Hippocampal formation (tissue), 2 donors: ENCODE measurements around the gene MPEG1.

Source experiments
- DNase-seq, 2 donors: peaks; one replicate each; lab custom pipeline; 2025; lab: John Stamatoyannopoulos, UW

The MPEG1 gene

DNA sequence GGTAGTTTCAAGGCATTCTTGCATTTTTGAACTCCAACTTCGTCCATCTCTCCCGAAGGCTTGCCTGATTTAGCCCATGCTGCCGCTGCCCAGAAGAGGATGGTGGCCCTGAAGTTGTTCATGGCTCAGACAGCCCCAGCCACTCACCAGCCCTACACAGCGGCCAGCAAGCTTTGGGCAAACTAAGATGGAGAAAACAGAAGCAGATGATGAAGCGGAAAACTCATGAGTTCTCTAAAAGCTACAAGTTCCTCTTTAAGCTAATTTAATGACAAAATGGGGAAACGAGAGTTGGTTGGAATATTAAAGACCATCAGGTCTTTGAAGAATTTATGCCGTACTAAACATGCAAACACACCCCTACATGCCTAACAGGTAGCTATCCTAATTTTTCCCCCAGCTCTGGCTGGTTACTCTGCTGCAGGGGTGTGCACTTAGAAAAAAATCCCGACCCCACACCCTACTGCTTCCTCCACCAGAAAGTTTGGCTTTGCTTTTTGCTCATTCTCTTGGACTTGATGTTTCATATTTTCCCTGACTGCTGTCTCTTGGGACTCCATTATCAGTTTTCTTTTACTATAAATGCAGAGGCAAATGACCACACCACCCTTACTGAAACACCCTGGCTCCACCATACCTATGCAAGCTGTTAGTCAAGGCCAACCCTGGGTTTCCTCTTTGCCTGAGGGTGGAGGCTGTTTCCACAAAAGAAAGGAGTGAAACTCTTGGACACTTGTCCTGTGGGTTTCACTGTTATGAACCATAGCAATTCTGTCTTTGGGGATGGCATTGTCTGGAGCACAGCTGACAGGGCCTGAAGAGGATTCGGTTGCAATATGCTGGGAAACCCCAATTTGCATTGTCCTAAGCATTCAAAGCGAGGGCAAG is at the start of gene MPEG1:
TSS of gene MPEG1 (minus strand) at position 184 of the 888 bp plus-strand sequence. CDS start at position 122, 62 bp downstream.
- no peak for DNase-seq

- DNase-seq, result no peak
Measured at GRCh38 chr11:59262177-59262818, 49.6 kb upstream of the MPEG1 start.

GRCh38 chr11:59261150-59261549 is 48.4 kb upstream of the MPEG1 start:
- no peak for DNase-seq

- no peak for DNase-seq
Measured at GRCh38 chr11:59259867-59260475, 47.2 kb upstream of the MPEG1 start.

DNA sequence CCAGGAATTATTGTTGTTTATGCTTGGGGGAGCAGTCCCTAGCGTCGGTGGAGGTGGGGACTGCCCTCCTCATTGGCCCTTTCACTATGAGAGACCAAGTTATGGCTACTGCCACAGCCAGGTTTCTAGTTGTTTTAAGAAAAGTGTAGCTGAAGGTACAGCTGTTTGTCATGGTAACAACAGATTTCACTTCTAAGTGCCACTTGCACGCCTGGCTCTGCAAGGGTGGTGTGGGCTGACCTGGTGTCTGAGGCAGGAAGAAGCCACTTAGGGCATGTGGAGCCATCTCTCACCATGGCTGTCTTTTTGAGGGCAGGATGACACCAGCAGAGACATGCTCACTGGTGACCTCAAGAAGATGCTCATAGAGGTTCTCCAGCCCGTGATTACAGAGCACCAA is 46.3 kb upstream of the MPEG1 start:
- no peak for DNase-seq

DNA sequence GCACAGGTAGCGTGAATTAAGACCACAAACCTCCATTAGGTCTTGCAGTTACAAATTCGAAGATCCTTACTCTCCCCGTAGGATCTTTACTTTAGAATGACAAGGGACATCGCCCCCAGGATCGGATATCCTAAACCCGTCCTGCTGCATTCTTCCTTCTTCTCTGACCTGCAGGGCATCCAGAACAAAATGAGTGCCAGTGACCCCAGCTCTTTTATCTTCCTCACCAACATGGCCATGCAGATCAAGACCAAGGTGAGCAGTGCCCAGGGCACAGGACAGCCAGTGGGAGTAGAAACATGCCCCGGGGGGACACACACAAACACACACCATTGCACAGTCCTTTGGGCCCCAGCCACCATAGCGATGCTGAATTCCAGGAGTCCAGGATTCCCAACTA is 42.6 kb upstream of the MPEG1 start:
- no peak for DNase-seq

DNA sequence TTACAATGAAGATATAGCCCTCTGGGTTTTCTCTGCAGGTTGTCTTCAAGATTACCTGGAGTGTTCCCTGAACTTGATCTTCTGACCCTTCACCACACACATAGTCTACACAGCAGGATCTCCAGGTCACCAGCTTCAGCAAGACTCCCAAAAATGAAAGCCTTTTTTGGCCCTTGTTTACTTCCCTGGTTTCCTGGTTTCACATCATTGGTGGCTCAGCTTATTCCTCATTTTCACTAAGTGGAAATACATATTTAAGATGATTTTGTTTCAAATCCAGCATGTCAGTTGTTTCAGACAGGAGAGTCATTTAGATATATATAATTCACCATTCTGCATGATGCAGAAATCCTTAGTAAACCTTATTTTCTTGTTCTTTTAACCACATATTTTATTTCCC is 41.6 kb upstream of the MPEG1 start:
- no peak for DNase-seq

GRCh38 chr11:59253001-59253400 is 40.3 kb upstream of the MPEG1 start:
- DNase-seq, result no peak

DNA sequence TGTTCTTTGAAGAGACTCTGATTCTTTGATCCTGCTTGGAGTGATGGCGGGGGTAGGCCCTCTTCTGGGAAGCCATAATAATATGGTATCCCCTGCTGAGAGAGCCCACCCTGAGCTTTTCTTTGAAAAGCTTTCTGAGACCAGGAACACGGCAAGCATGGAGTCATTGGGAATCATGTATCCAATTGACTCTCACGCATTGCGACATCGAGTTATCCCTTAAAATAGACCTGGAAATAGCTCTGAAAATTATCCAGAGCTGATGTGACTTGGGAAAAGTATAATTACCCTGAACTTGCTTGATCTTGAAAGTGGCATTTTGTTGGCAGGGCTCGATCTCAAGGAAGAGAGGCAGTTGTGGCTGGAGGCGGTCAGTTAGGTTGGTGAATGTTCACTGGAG is 36.8 kb upstream of the MPEG1 start:
- no peak for DNase-seq

GRCh38 chr11:59247531-59248227 is 35.0 kb upstream of the MPEG1 start:
- no peak for DNase-seq

DNA sequence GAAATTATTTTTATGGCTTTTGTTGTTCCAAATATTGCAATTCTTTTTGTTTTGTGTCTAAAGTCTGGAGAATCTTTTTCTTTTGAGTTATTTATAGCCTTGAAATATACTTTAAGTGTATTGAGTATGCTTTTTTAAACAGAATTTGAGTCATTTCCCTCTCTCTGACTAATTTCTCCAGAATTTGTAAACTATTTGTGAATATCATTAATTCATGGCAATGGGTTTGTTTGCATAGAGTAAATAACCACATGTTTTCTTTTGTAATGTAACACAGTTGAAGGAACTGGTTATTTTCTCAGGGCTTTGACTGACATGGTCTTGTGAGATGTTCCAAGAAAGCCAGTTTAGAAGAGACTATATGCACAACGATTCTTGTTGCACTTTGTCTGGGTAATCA is 30.9 kb upstream of the MPEG1 start:
- no peak for DNase-seq

DNA sequence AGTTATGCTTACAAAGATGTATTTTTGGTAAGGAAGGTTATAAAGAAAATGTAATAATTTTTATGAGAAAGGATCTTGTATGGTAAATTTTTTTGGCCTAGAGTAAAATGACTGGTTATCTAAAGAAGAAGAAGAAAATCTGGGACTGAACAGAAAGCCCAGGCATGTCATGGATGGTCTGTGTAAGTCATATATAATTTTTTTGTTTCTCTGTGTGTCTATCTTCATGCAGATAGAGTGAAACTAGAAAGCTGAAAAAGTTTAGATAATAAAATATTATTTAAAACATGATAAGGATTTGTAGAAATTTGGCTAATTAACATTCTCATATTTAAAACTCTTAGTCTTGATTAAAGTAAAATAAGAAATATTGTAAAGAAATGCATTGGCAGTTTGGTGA is 27.6 kb upstream of the MPEG1 start:
- DNase-seq, result no peak

DNA sequence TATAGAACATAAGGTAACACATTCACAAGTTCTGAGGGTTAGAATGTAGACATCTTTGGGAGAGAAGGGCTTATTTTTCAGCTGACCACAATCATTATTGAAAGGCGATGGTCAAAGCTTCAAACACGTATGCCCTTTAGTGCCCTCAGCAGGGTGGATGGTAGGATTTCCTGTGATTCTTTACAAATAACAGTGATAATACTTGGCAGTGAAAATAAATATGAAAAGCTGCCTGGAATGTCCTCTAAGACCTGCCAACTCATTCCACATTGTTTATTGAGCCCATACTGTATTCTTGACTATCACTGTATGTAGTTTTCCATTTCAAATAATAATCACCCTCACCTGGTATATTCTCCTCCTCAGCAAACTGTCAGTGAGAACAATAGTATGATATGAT is 13.7 kb upstream of the MPEG1 start:
- DNase-seq, result no peak

GRCh38 chr11:59225017-59225416 is 12.3 kb upstream of the MPEG1 start:
- DNase-seq, result no peak

- no peak for DNase-seq
Measured at GRCh38 chr11:59224351-59224928, 11.7 kb upstream of the MPEG1 start.

DNA sequence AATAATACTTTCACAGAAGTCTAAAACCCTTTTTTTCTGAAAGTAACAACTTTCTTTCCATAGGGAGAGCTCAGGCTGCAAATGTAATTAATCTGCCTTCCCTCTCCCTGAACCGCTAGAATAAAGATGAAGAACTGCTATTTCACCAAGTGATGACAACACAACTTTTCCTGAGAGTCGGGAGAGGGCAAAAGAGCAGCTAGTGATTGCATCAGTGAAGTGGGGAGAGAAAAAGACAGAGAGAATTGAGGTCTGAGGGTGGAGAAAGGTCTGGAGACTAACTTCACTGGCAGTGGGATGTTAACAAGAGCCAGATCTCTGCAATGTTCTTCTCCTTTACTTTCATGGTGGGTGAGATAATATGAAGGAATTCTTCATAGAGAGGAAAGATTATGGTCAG is 10.9 kb upstream of the MPEG1 start:
- DNase-seq, result no peak

- DNase-seq, result no peak
Measured at GRCh38 chr11:59223177-59223576, 10.4 kb upstream of the MPEG1 start.

GRCh38 chr11:59222464-59223060 is 9.8 kb upstream of the MPEG1 start:
- DNase-seq, result no peak

- no peak for DNase-seq
Measured at GRCh38 chr11:59221441-59221840, 8.7 kb upstream of the MPEG1 start.

- no peak for DNase-seq
Measured at GRCh38 chr11:59219836-59220235, 7.1 kb upstream of the MPEG1 start.

DNA sequence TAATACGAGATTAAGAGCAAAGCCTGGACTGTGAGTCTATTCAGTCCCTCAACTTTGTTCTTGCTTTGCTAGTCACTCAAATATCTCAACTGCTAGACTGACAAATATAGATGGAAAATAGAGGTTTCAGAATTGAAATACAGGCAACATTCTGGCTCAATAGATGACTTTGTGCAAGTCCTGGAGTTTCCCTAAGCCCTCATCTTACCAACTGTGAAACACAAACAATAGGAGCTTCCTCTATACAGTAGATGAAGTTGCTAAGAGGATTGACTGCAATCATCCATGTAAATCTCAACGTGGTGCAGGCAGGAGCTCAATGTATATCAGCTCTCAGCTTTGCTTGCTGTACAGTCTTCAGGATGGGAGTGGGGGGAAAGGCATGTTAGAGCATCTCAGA is 6.2 kb upstream of the MPEG1 start:
- DNase-seq, result no peak

- no peak for DNase-seq
Measured at GRCh38 chr11:59218319-59218718, 5.6 kb upstream of the MPEG1 start.
